Renal cortex interstitium (tissue), 11 donors: ENCODE results near the gene CPEB3. TPM values are rescaled to one million over a fixed set of nuclear protein-coding genes. Genes with fewer than 3 reads are reported as not detected.

ENCODE experiments used
- DNase-seq, 11 donors: peaks; one replicate each; pipeline ENCODE4 v3.0.0-alpha.2; 2013; ENCODE audit warnings: low read depth in 9 of 11, low spot score in 4 of 11; ENCODE audit errors: extremely low read depth in 1 of 11
- polyA plus RNA-seq, 3 donors: library from polyadenylated mRNA; unstranded; fragments of 120-200 nt; gene quantifications; one replicate each; pipeline ENCODE4 v1.2.1, GENCODE V29; 2013; ENCODE audit not compliant: insufficient read length in 3 of 3

Gene CPEB3
- polyA plus RNA-seq, 3 donors, result 2.5 to 3.9 (median 3.0) TPM

- no peak for DNase-seq
Observed at GRCh38 chr10:92278996-92279696, 11.7 kb downstream of the CPEB3 start.

DNA sequence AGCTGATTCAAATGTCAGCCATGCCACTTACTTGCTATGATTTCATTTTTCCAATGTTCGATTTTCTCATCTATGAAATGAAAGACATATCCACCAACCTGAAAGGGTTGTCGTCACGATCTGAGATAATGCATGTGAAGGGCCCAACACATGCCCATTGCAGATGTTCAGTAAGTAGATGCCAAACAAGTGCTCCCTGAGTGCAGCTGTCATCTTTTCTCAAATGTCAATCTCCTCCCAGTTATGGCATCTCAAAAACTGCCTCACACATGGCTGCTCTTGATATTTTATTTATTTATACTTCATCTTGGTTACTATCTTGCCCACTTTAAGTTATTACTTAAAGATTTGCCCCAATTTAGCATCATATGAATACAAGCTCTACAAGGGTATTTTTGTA is 16.8 kb downstream of the CPEB3 start:
- no peak for DNase-seq

DNA sequence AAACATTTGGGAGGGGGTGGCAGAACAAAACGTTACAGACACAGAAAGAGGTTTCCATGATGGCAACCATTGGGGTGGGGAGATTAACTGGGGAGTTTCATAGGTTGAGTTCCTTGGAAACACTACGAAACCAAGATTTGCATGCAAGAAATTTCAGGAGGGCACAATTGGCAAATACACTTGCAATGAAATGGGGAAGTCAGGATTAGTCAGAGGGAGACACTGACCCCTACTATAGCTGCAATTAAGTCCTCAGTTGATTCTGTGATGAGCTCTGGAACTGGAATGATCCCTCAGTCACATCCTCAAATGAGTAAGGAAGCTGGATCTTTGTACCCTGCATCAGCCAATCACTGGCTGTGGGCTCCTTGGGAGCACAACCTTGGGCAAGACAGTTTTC is 22.1 kb downstream of the CPEB3 start:
- DNase-seq, result no peak

DNA sequence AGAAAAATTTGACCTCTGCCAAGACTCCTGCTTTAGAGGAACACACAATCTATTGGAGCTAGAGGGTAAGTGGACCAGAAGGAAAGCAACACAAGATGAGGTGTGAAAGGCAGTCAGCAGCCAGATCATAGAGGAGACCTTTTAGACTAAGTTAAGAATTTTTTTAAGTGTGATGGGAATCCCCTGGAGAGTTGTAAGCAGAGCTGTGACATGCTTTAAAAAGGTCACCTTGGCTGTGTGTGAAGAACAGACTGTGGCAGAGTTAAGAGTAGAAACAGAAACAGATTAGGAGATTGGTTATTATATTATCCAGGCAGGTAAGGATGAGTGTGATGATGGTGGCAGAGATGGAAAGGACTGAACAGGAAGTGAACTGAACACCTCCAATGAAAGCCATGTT is 23.5 kb downstream of the CPEB3 start:
- no peak for DNase-seq

- DNase-seq, result no peak
Observed at GRCh38 chr10:92265687-92266258, 25.1 kb downstream of the CPEB3 start.

- no peak for DNase-seq
Observed at GRCh38 chr10:92264249-92264648, 26.6 kb downstream of the CPEB3 start.

DNA sequence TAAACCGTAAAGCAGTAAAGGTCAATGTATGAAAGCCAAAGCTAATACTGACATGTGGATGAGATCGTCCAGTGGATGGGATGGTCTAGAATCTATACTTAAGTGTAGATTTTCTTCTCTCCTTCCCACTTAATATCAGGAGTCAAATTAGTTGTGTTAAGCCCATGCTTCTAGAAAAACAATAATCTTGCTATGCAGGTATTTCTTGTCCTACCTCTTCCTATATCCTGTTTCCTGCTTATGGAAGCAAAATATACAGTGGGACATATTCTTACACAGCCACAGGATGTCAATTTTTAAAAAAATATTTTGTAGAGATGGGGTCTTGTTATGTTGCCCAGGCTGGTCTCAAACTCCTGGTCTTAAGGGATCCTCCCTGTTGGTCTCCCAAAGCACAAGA is 27.5 kb downstream of the CPEB3 start:
- no peak for DNase-seq

- no peak for DNase-seq
Observed at GRCh38 chr10:92248566-92248965, 42.3 kb downstream of the CPEB3 start.

DNA sequence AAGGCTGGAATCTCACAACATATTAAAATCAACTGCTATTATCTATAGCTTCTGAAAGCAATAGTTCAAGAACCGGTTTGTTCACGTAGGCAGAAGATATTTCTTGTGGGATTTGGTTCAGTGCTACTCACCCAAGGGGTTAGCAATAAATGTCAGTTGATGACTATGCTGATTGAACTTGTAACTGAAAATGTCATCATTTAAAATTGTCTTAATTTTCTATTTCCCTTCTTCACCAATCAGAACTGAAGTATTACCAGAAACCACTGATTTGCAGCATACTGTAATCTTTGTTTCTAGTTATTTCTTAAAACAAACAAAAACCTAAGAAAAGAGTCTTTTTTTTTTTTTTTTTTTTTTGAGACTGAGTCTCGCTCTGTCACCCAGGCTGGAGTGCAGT is 46.1 kb downstream of the CPEB3 start:
- DNase-seq, result no peak

- peak in 9 of 11 donors; percentile 38 to 66 (median 52) for DNase-seq
Observed at GRCh38 chr10:92242910-92243671, 47.8 kb downstream of the CPEB3 start.

DNA sequence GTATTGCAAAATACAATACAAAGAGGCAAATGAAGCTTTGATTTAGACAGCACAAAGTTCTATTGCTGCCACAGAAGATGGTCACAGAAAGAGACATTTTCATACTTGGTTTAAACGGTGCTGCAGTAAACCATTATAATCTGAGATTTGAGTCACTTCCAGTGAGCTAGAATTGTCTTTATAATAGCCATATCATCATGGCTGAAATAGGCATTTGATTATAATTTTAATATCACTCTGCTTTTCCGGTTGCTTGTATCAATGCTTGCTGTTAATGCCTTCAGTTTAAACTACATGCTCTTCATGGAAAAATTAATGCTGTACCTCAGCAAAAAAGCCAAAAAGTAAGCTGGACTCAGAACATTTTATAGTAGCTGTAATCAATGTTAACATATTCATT is 48.5 kb downstream of the CPEB3 start:
- DNase-seq, result no peak

DNA sequence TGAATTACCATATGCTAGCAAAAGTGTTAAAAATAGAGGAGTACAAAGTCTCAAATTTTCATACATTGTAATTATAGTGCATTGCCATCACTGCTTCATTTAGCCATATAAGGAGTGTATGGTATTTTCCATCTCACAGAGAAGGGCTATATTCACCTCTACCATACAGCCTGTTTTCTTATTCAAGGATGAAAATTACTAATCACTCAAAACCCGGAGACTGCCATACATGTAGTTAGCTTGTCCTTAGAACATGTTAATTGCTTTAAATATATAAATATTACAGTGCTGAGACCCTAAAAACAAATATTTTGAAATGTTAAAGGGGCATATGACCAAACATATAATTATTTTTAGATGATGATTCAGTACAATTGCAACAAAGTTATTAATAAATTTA is 49.4 kb downstream of the CPEB3 start:
- no peak for DNase-seq

DNA sequence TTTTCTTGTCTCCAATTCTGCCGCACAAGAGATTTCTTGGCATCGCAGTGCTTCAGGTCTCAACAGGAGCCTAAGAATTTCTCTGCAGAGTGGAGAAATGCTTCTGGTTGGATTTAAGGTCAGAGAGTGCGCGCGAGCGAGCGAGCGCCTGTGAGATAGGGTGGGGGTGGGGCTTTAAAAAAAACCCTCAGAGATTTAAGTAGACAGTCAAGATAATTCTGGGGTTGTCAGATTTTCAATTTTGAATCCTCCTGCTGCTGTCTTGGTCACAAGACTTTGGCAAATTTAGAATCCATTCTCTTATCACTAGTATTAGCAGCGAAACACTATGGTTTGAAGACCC is 49.7 kb downstream of the CPEB3 start:
- DNase-seq, result peak in 4 of 11 donors; percentile 13 to 28 (median 18)

GRCh38 chr10:92240289-92241157 is 50.4 kb downstream of the CPEB3 start:
- DNase-seq, result peak; percentile 49 to 77 (median 66)

GRCh38 chr10:92239600-92240288 is 51.1 kb downstream of the CPEB3 start:
- peak in 7 of 11 donors; percentile 15 to 46 (median 36) for DNase-seq

- peak in 1 of 11 donors; percentile 11 for DNase-seq
Observed at GRCh38 chr10:92239151-92239599, 51.7 kb downstream of the CPEB3 start.

- DNase-seq, result no peak
Observed at GRCh38 chr10:92238586-92239098, 52.2 kb downstream of the CPEB3 start.

GRCh38 chr10:92238054-92238585 is 52.8 kb downstream of the CPEB3 start:
- DNase-seq, result no peak
